Uterus (tissue), 2 donors: ENCODE measurements around the gene FOSL2.

Experiments used
- POLR2A ChIP-seq, 2 donors: fragments of 450-650 bp; IDR thresholded peaks; one replicate each; pipeline ENCODE4 v1.6.1; 2016; ENCODE audit warnings: antibody characterized with exemption in 2 of 2, mild to moderate bottlenecking in 1 of 2, moderate library complexity in 1 of 2
- TF ChIP-seq, protein P1 (sequence below), 4 experiments: fragments of 200-600 bp in 2 of 4; fragments of 450-650 bp in 2 of 4; sonication (generic) in 2 of 4; IDR thresholded peaks; one replicate each; pipeline ENCODE4 v1.5.1; 2016 to 2019; ENCODE audit warnings: antibody characterized with exemption in 4 of 4, mild to moderate bottlenecking in 2 of 4, moderate library complexity in 1 of 4

DNA sequence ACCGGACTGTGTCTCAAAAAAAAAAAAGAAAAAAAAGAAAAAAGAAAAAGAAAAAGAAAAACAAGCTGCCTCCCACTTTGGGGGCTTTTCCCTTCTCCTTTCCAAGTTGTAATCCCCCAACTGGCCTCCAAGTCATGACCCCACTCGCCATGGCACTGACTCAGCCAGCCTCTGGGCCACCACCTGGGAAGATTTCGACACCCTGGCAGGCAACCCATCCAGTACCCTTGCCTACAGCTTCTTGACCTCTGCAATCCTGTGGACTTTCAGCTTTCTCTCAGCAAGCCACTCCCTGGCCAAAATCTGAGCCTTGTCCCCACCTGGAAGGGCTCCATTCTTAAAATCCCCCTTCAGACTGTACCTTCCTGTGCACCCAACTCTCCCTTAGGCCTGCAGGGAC, 22.3 kb upstream of the FOSL2 start:
- no peak for TF ChIP-seq POLR2A (IDR thresholded peaks at IDR 0.05)
- TF ChIP-seq, protein P1, sequence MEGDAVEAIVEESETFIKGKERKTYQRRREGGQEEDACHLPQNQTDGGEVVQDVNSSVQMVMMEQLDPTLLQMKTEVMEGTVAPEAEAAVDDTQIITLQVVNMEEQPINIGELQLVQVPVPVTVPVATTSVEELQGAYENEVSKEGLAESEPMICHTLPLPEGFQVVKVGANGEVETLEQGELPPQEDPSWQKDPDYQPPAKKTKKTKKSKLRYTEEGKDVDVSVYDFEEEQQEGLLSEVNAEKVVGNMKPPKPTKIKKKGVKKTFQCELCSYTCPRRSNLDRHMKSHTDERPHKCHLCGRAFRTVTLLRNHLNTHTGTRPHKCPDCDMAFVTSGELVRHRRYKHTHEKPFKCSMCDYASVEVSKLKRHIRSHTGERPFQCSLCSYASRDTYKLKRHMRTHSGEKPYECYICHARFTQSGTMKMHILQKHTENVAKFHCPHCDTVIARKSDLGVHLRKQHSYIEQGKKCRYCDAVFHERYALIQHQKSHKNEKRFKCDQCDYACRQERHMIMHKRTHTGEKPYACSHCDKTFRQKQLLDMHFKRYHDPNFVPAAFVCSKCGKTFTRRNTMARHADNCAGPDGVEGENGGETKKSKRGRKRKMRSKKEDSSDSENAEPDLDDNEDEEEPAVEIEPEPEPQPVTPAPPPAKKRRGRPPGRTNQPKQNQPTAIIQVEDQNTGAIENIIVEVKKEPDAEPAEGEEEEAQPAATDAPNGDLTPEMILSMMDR (IDR thresholded peaks at IDR 0.05) = no peak
